ENCODE data around the gene ZNF492.

The ZNF492 gene

GRCh38 chr19:22708983-22709382, 74.9 kb downstream of the ZNF492 start:
- TF ChIP-seq CTCF (IDR thresholded peaks at IDR 0.05; ENCODE audit: low read depth, low read length, missing control alignments), result no peak
- no peak overlapping the region for H3K4me3 ChIP-seq (ENCODE audit: low read depth, low read length)
- no peak for DNase-seq (ENCODE audit: low read depth)

Data from GM12864 (cell line).